Sigmoid colon (tissue), 4 donors: Measurements from ENCODE around the gene RPUSD4.
A peak's percentile ranks its signal among the peaks of the same experiment; 100 is the strongest.

Experiments used
- CTCF ChIP-seq, 4 experiments: fragments of 450-650 bp in 3 of 4; fragments of 200-600 bp in 1 of 4; IDR thresholded peaks; one replicate each; pipeline ENCODE4 v1.5.1; 2016 to 2019; ENCODE audit warnings: antibody characterized with exemption in 4 of 4, mild to moderate bottlenecking in 3 of 4, moderate library complexity in 2 of 4
- EP300 ChIP-seq, 4 donors: sonication (generic); formaldehyde crosslinking; IDR thresholded peaks; one replicate each; pipeline ENCODE4 v1.6.1; 2017; ENCODE audit warnings: antibody characterized with exemption in 4 of 4

DNA sequence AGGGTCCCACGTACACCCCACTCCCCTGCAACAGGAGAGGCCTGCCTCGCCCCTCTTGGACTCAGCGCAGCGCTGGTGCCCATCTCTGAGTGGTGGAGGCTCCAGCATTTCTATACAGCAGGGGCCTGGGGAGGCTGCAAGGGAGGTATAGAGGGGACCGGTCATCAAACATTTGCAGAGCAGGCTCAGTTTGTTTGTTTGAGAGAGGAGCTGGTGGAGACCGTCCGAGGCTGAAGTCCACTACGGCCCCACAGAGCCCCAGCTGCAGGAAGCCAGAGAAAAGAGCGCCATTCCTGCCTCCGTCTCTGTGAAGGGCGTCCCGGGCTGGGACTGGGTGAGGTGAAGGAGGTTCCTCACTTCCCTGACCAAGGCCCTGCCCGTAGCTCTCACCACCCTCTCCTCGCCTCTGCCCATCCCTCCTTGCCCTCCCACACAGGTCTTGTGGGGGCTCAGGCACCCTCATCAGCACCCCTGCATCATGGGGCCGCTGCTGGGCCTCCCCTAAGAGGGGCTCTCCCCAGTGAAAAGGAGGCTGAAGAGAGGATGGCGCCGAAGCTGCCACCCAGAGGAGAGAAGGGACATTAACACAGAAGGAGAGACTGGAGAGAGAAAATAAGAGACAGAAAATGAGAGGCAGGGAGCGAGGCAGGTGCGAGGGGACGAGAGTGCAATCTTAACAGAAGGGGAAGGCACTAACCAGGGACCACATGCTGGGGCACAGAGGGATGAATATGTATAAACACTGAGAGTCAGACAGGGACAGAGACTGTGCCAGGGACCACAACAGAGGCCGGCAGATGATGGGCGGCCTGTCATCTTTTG lies 24.5 kb downstream of the RPUSD4 start:
- TF ChIP-seq CTCF (IDR thresholded peaks at IDR 0.05) (peak in 1 of 4 experiments; percentile 32), EP300 (IDR thresholded peaks at IDR 0.05) (no peak)
